A549 (cell line): ENCODE data around the gene RHBDD3.

Source experiments
- BHLHE40 ChIP-seq: IDR thresholded peaks from 2 replicates; pipeline ENCODE4 v1.6.1; 2012; ENCODE audit warnings: low read depth, low read length, inconsistent platforms
- EP300 ChIP-seq, 2 experiments: fragments of >200 bp; sonication (Bioruptor Twin); formaldehyde crosslinking; IDR thresholded peaks; 2 replicates in 1 of 2; 3 replicates in 1 of 2; pipeline ENCODE4 v1.6.1; 2016 to 2017
- ESRRA ChIP-seq: fragments of 150-350 bp; IDR thresholded peaks from 2 replicates; pipeline ENCODE4 v1.6.1; 2014; ENCODE audit warnings: mild to moderate bottlenecking, low read length, borderline replicate concordance
- MAX ChIP-seq: IDR thresholded peaks from 2 replicates; pipeline ENCODE4 v1.6.1; 2012
- PHF8 ChIP-seq: fragments of 200-600 bp; sonication (generic); IDR thresholded peaks from 2 replicates; pipeline ENCODE4 v1.6.1; 2016; ENCODE audit warnings: low read depth, mild to moderate bottlenecking, antibody characterized with exemption, moderate library complexity, borderline replicate concordance
- POLR2A ChIP-seq: IDR thresholded peaks from 2 replicates; pipeline ENCODE4 v1.6.1; 2012; ENCODE audit warnings: mild to moderate bottlenecking, low read length
- SREBF2 ChIP-seq: fragments of 450-650 bp; IDR thresholded peaks from 2 replicates; pipeline ENCODE4 v1.6.1; 2014; ENCODE audit warnings: mild to moderate bottlenecking, moderate library complexity
- TF ChIP-seq, protein P1 (sequence below): fragments of >200 bp; sonication (Bioruptor Twin); formaldehyde crosslinking; IDR thresholded peaks from 3 replicates; pipeline ENCODE4 v1.5.1; 2016

GRCh38 chr22:29231971-29232959, 35.5 kb downstream of the RHBDD3 start:
- TF ChIP-seq, protein P1, sequence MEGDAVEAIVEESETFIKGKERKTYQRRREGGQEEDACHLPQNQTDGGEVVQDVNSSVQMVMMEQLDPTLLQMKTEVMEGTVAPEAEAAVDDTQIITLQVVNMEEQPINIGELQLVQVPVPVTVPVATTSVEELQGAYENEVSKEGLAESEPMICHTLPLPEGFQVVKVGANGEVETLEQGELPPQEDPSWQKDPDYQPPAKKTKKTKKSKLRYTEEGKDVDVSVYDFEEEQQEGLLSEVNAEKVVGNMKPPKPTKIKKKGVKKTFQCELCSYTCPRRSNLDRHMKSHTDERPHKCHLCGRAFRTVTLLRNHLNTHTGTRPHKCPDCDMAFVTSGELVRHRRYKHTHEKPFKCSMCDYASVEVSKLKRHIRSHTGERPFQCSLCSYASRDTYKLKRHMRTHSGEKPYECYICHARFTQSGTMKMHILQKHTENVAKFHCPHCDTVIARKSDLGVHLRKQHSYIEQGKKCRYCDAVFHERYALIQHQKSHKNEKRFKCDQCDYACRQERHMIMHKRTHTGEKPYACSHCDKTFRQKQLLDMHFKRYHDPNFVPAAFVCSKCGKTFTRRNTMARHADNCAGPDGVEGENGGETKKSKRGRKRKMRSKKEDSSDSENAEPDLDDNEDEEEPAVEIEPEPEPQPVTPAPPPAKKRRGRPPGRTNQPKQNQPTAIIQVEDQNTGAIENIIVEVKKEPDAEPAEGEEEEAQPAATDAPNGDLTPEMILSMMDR, result no peak
- no peak for TF ChIP-seq BHLHE40
- no peak for TF ChIP-seq ESRRA
- TF ChIP-seq POLR2A, result no peak
- TF ChIP-seq EP300 (IDR thresholded peaks at IDR 0.05), result no peak
- no peak for TF ChIP-seq MAX
- no peak for TF ChIP-seq SREBF2
- no peak for TF ChIP-seq PHF8
